Skin epidermis (tissue), 12 donors: ENCODE data around the gene AGBL2.
"Not testable (repeated sequence)": the region's sequence is repeated elsewhere in the genome, so short reads cannot be mapped to it uniquely, and the experiment has no call there.

ENCODE experiments used
- H3K27ac ChIP-seq, 21 experiments: fragments of 200-600 bp; sonication (generic) in 11 of 21; one replicate each; pipeline ENCODE4 v1.5.0; 2020; ENCODE audit warnings: mild to moderate bottlenecking in 3 of 21, inconsistent platforms in 2 of 21, moderate library complexity in 2 of 21
- H3K4me3 ChIP-seq, 7 experiments: fragments of 200-600 bp; sonication (generic) in 2 of 7; one replicate each; pipeline ENCODE4 v1.5.0; 2020; ENCODE audit warnings: inconsistent platforms in 2 of 7, mild to moderate bottlenecking in 2 of 7, moderate library complexity in 1 of 7

The AGBL2 gene

DNA sequence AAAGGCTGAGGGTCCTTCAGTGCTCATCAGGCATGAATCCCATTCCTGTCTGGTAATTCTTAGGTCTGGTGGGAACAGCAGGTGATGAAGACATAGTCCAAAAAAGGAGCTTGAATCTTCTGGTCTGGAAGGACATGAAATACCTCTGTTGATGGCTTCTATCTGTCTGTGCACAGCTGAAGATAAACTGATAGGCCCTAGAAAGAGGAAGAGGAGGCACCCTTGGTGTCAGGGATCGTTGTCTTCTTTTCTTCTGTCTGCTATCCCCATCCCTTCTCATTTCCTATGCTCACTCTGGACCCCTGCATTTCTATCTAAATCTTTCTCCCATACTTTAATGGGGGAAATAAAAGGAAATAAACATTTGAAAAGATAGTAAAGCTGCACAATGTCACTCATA, 9.4 kb downstream of the AGBL2 start:
- Histone ChIP-seq H3K4me3 (no peak overlapping the region), H3K27ac (no peak overlapping the region)

GRCh38 chr11:47691979-47692378, 23.2 kb downstream of the AGBL2 start:
- Histone ChIP-seq H3K4me3 (no peak overlapping the region), H3K27ac (no peak overlapping the region)

DNA sequence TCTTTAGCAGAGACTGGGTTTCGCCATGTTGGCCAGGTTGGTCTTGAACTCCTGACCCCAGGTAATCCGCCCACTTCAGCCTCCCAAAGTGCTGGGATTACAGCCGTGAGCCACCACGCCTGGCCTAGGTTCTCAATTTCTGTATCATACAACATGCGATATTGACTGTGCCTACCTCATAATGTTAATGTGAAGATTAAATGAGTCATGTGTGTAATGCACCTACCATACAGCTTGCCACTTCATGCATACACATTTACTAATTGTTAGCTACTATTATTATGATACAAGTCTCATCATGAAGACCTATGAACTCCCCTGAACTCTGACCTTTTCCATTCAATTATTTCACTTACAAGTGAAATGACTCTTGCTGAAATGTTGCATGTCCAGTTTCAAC, 25.7 kb downstream of the AGBL2 start:
- H3K27ac ChIP-seq, result no peak overlapping the region
- no peak overlapping the region for H3K4me3 ChIP-seq

GRCh38 chr11:47688991-47689390, 26.2 kb downstream of the AGBL2 start:
- no peak overlapping the region for H3K27ac ChIP-seq
- no peak overlapping the region for H3K4me3 ChIP-seq

DNA sequence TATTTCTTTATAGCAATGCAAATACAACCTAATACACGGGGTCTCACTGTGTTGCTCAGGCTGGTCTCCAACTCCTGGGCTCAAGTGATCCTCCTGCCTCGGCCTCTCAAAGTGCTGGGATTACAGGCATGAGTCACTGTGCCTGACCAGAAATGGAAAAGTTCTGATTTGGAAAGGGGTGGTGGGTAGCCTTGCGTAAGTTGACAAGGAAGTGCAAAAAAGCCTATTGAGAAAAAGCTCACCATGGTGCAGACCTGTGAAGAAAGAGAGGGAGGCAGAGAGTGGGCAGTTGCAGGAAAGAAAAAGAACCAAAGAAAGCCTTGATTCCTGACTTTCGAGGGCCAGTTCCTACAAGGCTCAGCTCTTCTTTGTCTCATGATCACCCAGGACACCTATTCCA, 27.1 kb downstream of the AGBL2 start:
- no peak overlapping the region for H3K27ac ChIP-seq
- H3K4me3 ChIP-seq, result no peak overlapping the region

GRCh38 chr11:47686704-47687103, 28.5 kb downstream of the AGBL2 start:
- not testable (repeated sequence) for H3K4me3 ChIP-seq, H3K27ac ChIP-seq

GRCh38 chr11:47686151-47686550, 29.0 kb downstream of the AGBL2 start:
- Histone ChIP-seq H3K4me3 (no peak overlapping the region), H3K27ac (no peak overlapping the region)

GRCh38 chr11:47675851-47676250, 39.3 kb downstream of the AGBL2 start:
- H3K27ac ChIP-seq, result no peak overlapping the region
- H3K4me3 ChIP-seq, result no peak overlapping the region

GRCh38 chr11:47672283-47672730, 42.9 kb downstream of the AGBL2 start:
- Histone ChIP-seq H3K4me3 (no peak overlapping the region), H3K27ac (no peak overlapping the region)

GRCh38 chr11:47669856-47670255, 45.3 kb downstream of the AGBL2 start:
- H3K27ac ChIP-seq, result no peak overlapping the region
- no peak overlapping the region for H3K4me3 ChIP-seq

- Histone ChIP-seq H3K27ac (no peak overlapping the region), H3K4me3 (no peak overlapping the region)
Observed at GRCh38 chr11:47668665-47669064, 46.5 kb downstream of the AGBL2 start.

DNA sequence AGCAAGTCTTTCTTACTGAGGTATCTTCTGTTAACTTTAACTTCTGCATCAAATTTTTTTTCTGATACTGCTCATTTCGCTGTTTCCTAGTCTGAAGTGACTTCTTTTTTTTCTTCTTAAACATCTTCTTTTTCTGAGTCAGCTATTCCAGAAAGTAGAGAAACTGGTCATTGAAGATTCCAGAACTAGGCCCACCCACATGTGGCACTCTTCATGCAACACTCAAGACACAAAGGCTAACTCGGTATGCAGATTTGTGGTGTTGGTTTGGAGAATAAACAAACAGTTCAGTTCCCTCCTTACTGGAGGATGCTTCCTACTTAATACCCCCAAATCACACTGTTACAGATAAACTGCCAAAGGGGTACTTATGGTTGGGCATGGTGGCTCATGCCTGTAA, 47.6 kb downstream of the AGBL2 start:
- Histone ChIP-seq H3K4me3 (no peak overlapping the region), H3K27ac (no peak overlapping the region)

DNA sequence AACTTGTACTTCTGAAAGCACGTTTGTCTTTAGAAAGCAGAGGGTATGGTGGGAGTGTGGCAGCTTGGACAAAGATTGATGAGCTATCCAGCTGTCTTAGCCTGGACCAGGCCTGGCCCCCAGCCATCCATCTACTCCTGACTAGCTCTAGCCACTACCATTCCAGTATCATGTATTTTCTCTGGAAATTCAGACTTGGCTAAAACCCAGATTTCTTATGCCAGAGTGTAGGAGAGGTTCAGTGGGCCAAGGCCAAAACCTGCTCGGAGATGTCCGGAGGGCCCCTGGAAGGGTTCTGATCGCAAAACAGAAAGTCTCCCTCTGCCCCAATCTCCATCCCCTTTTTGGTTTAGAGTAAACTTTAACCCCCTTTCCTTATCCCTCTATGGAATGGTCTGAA, 48.0 kb downstream of the AGBL2 start:
- no peak overlapping the region for H3K27ac ChIP-seq
- no peak overlapping the region for H3K4me3 ChIP-seq

GRCh38 chr11:47664936-47665335, 50.2 kb downstream of the AGBL2 start:
- H3K27ac ChIP-seq, H3K4me3 ChIP-seq: not testable (repeated sequence)

- Histone ChIP-seq H3K27ac (no peak overlapping the region), H3K4me3 (no peak overlapping the region)
Observed at GRCh38 chr11:47661245-47661644, 53.9 kb downstream of the AGBL2 start.

DNA sequence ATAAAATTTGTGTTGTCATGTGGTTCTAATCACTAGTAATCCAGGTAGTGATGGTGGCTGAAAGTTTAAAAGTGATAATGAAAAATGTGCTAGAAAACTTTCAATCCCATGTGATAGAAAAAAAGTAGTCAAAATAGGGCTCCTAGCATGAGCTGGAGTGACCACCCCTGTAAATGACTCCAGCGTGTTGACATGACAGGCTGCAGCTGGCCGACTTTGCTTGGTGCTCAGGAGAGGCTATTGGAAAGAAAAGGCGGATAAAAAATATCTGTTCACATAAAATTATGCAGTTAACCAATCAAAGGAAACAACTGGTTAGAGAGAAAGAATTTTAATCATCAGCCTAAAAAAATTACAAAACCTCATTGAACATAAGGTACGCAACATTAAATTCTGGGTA, 55.9 kb downstream of the AGBL2 start:
- Histone ChIP-seq H3K27ac (no peak overlapping the region), H3K4me3 (no peak overlapping the region)

GRCh38 chr11:47656260-47656885, 58.8 kb downstream of the AGBL2 start:
- no peak overlapping the region for H3K27ac ChIP-seq
- no peak overlapping the region for H3K4me3 ChIP-seq

- H3K27ac ChIP-seq, result no peak overlapping the region
Observed at GRCh38 chr11:47651818-47652469, 63.2 kb downstream of the AGBL2 start.

DNA sequence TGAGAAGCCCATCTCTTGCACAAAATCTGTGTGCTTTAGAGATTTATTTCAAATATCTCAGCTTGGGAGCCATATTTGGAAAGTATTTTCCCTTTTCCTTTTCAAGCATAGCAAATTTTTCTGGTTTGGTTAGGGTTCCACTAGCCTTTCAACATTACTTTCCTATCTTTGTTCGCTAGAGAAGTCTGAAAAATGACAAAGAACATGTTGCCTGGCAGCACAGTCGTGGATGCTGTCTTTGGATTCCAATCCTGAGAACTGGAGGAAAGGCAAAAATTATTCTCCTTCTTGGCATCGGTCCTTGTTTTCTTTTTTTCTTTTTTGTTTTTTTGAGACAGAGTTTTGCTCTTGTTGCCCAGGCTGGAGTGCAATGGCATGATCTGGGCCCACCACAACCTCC, 65.9 kb downstream of the AGBL2 start:
- no peak overlapping the region for H3K27ac ChIP-seq
- no peak overlapping the region for H3K4me3 ChIP-seq

More at GRCh38 chr11:47651818-47652469, 63.2 kb downstream of the AGBL2 start:
- no peak overlapping the region for H3K4me3 ChIP-seq

DNA sequence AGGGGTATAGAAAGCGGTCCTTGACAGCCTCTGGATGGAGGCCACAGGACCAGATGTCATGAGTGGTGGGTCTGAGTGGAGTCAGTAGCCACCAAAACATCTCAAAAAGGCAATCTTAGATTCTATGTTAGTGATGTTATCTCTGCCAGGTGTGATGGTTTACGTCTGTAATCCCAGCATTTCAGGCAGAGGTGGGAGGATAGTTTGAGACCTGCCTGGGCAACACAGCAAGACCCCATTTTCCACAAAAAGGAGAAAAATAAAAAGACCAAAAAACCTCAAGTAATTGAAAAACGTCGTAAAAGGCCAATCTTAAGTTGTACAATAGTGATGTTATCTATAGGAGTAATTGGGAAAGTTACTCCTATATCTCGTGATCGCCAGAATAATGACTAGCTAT, 69.2 kb downstream of the AGBL2 start:
- H3K4me3 ChIP-seq, result no peak overlapping the region

DNA sequence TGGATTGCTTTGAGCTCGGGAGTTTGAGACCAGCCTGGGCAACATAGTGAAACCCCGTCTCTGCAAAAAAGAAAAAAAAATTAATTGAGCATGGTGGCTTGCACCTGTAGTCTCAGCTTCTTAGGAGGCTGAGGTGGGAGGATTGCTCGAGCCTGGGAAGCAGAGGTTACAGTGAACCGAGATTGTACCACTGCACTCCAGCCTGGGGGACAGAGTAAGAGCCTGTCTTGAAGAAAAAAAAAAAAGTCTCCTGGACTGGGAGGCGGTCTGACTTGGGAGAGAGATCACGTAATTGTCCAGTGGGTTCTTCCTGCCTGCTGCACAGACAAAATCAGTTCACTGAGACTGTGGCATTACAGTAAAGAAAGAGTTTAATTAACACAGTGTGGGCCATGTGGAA, 69.7 kb downstream of the AGBL2 start:
- H3K4me3 ChIP-seq, result no peak overlapping the region

More for the DNA sequence above, 69.2 kb downstream of the AGBL2 start:
- H3K27ac ChIP-seq, result no peak overlapping the region

More for the DNA sequence above, 69.7 kb downstream of the AGBL2 start:
- H3K27ac ChIP-seq, result no peak overlapping the region
